Astrocyte (in vitro differentiated cells and primary cell): Measurements from ENCODE around the gene SHOC2.

Source experiments
- CTCF ChIP-seq: IDR thresholded peaks from 2 replicates; pipeline ENCODE4 v1.5.1; 2011; ENCODE audit warnings: low read depth, mild to moderate bottlenecking, inconsistent platforms, low read length, moderate library complexity; ENCODE audit not compliant: insufficient read depth
- EZH2 ChIP-seq: IDR thresholded peaks from 2 replicates; pipeline ENCODE4 v1.6.1; 2012; ENCODE audit warnings: mild to moderate bottlenecking, low read length, inconsistent platforms; ENCODE audit not compliant: insufficient read depth

DNA sequence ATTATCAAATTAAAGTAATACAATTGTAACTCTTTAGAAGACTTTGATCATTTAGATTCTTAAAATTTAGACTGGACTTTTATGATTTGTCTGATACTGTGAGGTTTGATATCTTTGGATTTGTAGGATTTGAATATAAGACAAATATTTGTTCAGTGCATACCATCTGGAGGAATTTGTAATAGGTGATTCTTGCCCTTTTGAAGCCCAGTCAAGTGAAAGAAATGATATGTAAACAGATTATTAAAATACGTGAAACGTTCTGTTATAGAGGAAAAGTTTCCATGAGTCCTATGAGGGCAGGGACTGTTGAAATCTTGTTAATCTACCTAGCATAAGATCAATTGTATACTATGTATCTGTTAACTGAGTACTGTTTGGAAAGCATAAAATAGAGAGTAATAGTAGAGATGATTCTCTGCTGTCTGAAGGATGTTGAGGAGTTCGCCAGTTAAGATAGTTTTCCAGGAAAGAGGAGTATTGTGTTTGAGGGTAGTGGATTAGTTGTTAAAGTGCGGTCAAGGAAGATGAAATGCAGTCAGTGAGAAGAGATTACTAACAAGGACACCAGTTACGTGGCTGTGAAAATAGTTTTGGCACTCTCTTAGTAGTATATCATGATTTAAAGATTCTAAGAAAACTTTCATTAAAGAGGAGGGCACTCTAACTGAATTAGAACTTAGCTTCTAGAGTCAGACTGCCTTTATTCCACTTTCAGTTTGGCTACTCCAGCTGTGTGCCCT, 33.3 kb upstream of the SHOC2 start:
- TF ChIP-seq CTCF (no peak), EZH2 (no peak)
